AG04450 (cell line): ENCODE measurements around the gene CCDC88C. TPM values are rescaled to one million over a fixed set of nuclear protein-coding genes. Genes with fewer than 3 reads are reported as not detected.

Experiments
- CTCF ChIA-PET: fragments of 300-600, 350-600 bp; formaldehyde crosslinking; extraction: SDS; loops from one replicate; lab custom pipeline; 2022; ENCODE audit warnings: antibody characterized with exemption, inconsistent platforms; lab: Charles Lee
- POLR2A ChIA-PET: fragments of 350-600 bp; formaldehyde crosslinking; extraction: SDS; loops from one replicate; lab custom pipeline; 2021; ENCODE audit warnings: antibody characterized with exemption, inconsistent platforms; lab: Yijun Ruan, JAX
- DNase-seq: peaks from one replicate; pipeline ENCODE4 v3.0.0-alpha.2; 2011; ENCODE audit warnings: low read depth, low spot score
- H3K27ac ChIP-seq: one replicate; pipeline ENCODE4 v1.5.1; 2012; ENCODE audit warnings: low read depth, low read length, control low read depth
- H3K27me3 ChIP-seq: one replicate; pipeline ENCODE4 v1.6.0; 2012; ENCODE audit warnings: low read length; ENCODE audit not compliant: control insufficient read depth, insufficient read depth
- H3K4me3 ChIP-seq: 2 replicates; pipeline ENCODE4 v1.5.1; 2011; ENCODE audit warnings: mild to moderate bottlenecking, low read depth, low read length, control low read depth
- H3K9me3 ChIP-seq: 2 replicates; pipeline ENCODE4 v1.5.1; 2012; ENCODE audit warnings: low read length; ENCODE audit not compliant: control insufficient read depth, insufficient read depth
- polyA plus RNA-seq: library from polyadenylated mRNA; depleted of rRNA; stranded (reverse); fragments of >200 nt; gene quantifications from 2 replicates; pipeline ENCODE4 v1.2.3, GENCODE V29; 2011
- TF ChIP-seq, protein P1 (sequence below): IDR thresholded peaks from 2 replicates; pipeline ENCODE4 v1.5.1; 2011; ENCODE audit warnings: low read depth, low read length, control low read depth, inconsistent platforms

Gene CCDC88C
- polyA plus RNA-seq, 1 experiment, result 0.01 TPM

GRCh38 chr14:91323671-91324605 is 93.7 kb downstream of the CCDC88C start:
- Histone ChIP-seq H3K27ac (no peak overlapping the region), H3K4me3 (0 out of 2 replicates have a peak overlapping the region, but pooled peaks have one; percentile 3), H3K9me3 (no peaks in the 10 kb centered on the region), H3K27me3 (peaks cover 21% of the 10 kb centered on the region)
- DNase-seq, result peak; percentile 13
- ChIA-PET CTCF (interaction anchor here (0.5 to 5.6 kb wide), 42 partner anchors 7 to 893 kb away, joined by 3 to 92 read pairs (median 4); partner anchors contain the start of gene CCDC88C), POLR2A (no interaction called here)
- TF ChIP-seq, protein P1, sequence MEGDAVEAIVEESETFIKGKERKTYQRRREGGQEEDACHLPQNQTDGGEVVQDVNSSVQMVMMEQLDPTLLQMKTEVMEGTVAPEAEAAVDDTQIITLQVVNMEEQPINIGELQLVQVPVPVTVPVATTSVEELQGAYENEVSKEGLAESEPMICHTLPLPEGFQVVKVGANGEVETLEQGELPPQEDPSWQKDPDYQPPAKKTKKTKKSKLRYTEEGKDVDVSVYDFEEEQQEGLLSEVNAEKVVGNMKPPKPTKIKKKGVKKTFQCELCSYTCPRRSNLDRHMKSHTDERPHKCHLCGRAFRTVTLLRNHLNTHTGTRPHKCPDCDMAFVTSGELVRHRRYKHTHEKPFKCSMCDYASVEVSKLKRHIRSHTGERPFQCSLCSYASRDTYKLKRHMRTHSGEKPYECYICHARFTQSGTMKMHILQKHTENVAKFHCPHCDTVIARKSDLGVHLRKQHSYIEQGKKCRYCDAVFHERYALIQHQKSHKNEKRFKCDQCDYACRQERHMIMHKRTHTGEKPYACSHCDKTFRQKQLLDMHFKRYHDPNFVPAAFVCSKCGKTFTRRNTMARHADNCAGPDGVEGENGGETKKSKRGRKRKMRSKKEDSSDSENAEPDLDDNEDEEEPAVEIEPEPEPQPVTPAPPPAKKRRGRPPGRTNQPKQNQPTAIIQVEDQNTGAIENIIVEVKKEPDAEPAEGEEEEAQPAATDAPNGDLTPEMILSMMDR, result peak; percentile 95

DNA sequence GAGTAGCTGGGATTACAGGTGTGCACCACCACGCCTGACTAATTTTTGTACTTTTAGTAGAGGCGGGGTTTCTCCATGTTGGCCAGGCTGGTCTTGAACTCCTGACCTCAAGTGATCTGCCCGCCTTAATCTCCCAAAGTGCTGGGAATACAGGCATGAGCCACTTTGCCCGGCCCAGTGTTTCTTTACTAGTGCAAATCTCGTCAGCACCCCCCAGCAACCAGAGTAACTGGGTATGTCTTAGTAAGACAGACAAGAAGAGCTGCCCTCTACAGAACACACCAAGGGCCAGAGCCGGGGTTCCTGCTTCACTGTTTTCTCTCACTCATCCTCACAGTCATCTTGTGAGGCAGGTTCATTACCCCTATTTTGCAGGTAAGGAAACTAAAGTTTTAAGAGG is 94.6 kb downstream of the CCDC88C start:
- POLR2A ChIA-PET, result interaction anchor here (0.7 kb wide), 1 partner anchor 23 kb away, joined by 4 read pairs; no protein-coding TSS in a partner anchor
- no peak overlapping the region for H3K27ac ChIP-seq
- H3K27me3 ChIP-seq, result peaks cover 21% of the 10 kb centered on the region
- TF ChIP-seq, protein P1, result no peak
- DNase-seq, result no peak
- H3K4me3 ChIP-seq, result no peak overlapping the region
- no peaks in the 10 kb centered on the region for H3K9me3 ChIP-seq
- CTCF ChIA-PET, result interaction anchor here (0.6 to 5.6 kb wide), 36 partner anchors 8 to 420 kb away, joined by 3 to 92 read pairs (median 4); partner anchors contain the start of gene CCDC88C

- CTCF ChIA-PET, result interaction anchor here (0.7 to 5.6 kb wide), 10 partner anchors 15 to 420 kb away, joined by 3 to 92 read pairs (median 4); partner anchors contain the start of gene CCDC88C
- POLR2A ChIA-PET, result interaction anchor here (0.7 kb wide), 1 partner anchor 23 kb away, joined by 4 read pairs; no protein-coding TSS in a partner anchor
Measured at GRCh38 chr14:91322623-91323022, 95.0 kb downstream of the CCDC88C start.

GRCh38 chr14:91321131-91321530 is 96.5 kb downstream of the CCDC88C start:
- no peak for DNase-seq
- POLR2A ChIA-PET, result no interaction called here
- Histone ChIP-seq H3K27me3 (peaks cover 13% of the 10 kb centered on the region), H3K4me3 (no peak overlapping the region), H3K27ac (no peak overlapping the region), H3K9me3 (no peaks in the 10 kb centered on the region)
- CTCF ChIA-PET, result interaction anchor here (0.6 to 1.2 kb wide), 2 partner anchors 98 to 277 kb away, joined by 3 to 6 read pairs; no protein-coding TSS in a partner anchor
- TF ChIP-seq, protein P1, result no peak

More at GRCh38 chr14:91322623-91323022, 95.0 kb downstream of the CCDC88C start:
- TF ChIP-seq, protein P1, result no peak
- Histone ChIP-seq H3K27ac (no peak overlapping the region), H3K27me3 (peaks cover 21% of the 10 kb centered on the region), H3K9me3 (no peaks in the 10 kb centered on the region), H3K4me3 (no peak overlapping the region)
- no peak for DNase-seq
